H1 (cell line): Measurements from ENCODE around the gene GPATCH2L. TPM values are rescaled to one million over a fixed set of nuclear protein-coding genes. Genes with fewer than 3 reads are reported as not detected.

Experiments
- CTCF ChIA-PET: fragments of 300-600 bp; sonication (Branson Sonifier 250); formaldehyde crosslinking; loops from one replicate; lab custom pipeline; 2021; ENCODE audit not compliant: partially characterized antibody; lab: Charles Lee
- POLR2A ChIA-PET: fragments of 300-600 bp; sonication (Branson Sonifier 250); formaldehyde crosslinking; loops from one replicate; lab custom pipeline; 2021; ENCODE audit warnings: inconsistent platforms; ENCODE audit not compliant: partially characterized antibody; lab: Charles Lee
- DNase-seq, 2 experiments: peaks; one replicate each; pipeline versions ENCODE4 v3.0.0 to v3.0.0-alpha.2; 2010 to 2022; ENCODE audit warnings: low spot score in 2 of 2, low read depth in 1 of 2, mixed read lengths in 1 of 2
- FAIRE-seq: peaks from 2 replicates; lab custom pipeline; 2011; peaks lifted over from hg19 to GRCh38; lab: Jason Lieb, UNC
- H2AFZ ChIP-seq: 2 replicates; pipeline ENCODE4 v1.8.1; 2012; ENCODE audit warnings: low read length, inconsistent platforms
- H2AK5ac ChIP-seq: 2 replicates; pipeline ENCODE4 v1.6.1; 2013; ENCODE audit warnings: low read depth, low read length
- H2BK120ac ChIP-seq: replicated peaks from 2 replicates; pipeline ENCODE3; 2013; ENCODE audit warnings: low read depth, low read length, inconsistent platforms
- H2BK12ac ChIP-seq: 2 replicates; pipeline ENCODE4 v1.6.1; 2013; ENCODE audit warnings: low read depth, low read length
- H2BK15ac ChIP-seq: 2 replicates; pipeline ENCODE4 v1.6.1; 2013; ENCODE audit warnings: low read length
- H2BK20ac ChIP-seq: 2 replicates; pipeline ENCODE4 v1.6.1; 2013; ENCODE audit warnings: low read length
- H2BK5ac ChIP-seq: 2 replicates; pipeline ENCODE4 v1.6.1; 2013; ENCODE audit warnings: low read depth, low read length
- H3K14ac ChIP-seq: 2 replicates; pipeline ENCODE4 v1.6.1; 2013; ENCODE audit warnings: inconsistent platforms; ENCODE audit not compliant: insufficient read length
- H3K18ac ChIP-seq: 2 replicates; pipeline ENCODE4 v1.6.1; 2013; ENCODE audit warnings: low read length; ENCODE audit errors: extremely low read depth
- H3K23ac ChIP-seq: 2 replicates; pipeline ENCODE4 v1.6.1; 2013; ENCODE audit warnings: inconsistent platforms; ENCODE audit not compliant: insufficient read length
- H3K23me2 ChIP-seq: 2 replicates; pipeline ENCODE4 v1.6.1; 2013; ENCODE audit warnings: low read depth, low read length
- H3K27ac ChIP-seq: 2 replicates; pipeline ENCODE4 v1.6.1; 2011; ENCODE audit warnings: low read depth, low read length, inconsistent platforms
- H3K27me3 ChIP-seq, 4 experiments: replicated peaks in 1 of 4; 1 replicate in 1 of 4; 2 replicates in 3 of 4; pipeline versions ENCODE4 v1.6.1 to v1.8.1; 2011 to 2013; ENCODE audit warnings: low read length in 3 of 4, mild to moderate bottlenecking in 3 of 4, inconsistent platforms in 2 of 4, mixed read lengths in 2 of 4, moderate library complexity in 1 of 4; ENCODE audit not compliant: control insufficient read depth in 3 of 4, insufficient read depth in 3 of 4; ENCODE audit errors: extremely low read depth in 1 of 4
- H3K36me3 ChIP-seq, 4 experiments: 2 replicates each; pipeline versions ENCODE4 v1.6.1 to v1.8.1; 2011 to 2013; ENCODE audit warnings: mild to moderate bottlenecking in 4 of 4, low read length in 3 of 4, moderate library complexity in 2 of 4, control low read depth in 1 of 4, inconsistent platforms in 1 of 4; ENCODE audit not compliant: insufficient read depth in 4 of 4, control insufficient read depth in 2 of 4
- H3K4ac ChIP-seq: replicated peaks from 2 replicates; pipeline ENCODE3; 2013; ENCODE audit warnings: low read length, low read depth, mixed read lengths, inconsistent platforms; ENCODE audit not compliant: insufficient read length
- H3K4me1 ChIP-seq, 4 experiments: replicated peaks in 1 of 4; 1 replicate in 1 of 4; 2 replicates in 3 of 4; pipeline versions ENCODE4 v1.6.1 to v1.8.1; 2011 to 2013; ENCODE audit warnings: low read length in 3 of 4, inconsistent platforms in 2 of 4, mixed read lengths in 1 of 4; ENCODE audit not compliant: insufficient read depth in 4 of 4, control insufficient read depth in 3 of 4
- H3K4me2 ChIP-seq, 2 experiments: 2 replicates each; pipeline versions ENCODE4 v1.6.1 to v1.8.1; 2011 to 2013; ENCODE audit warnings: low read depth in 2 of 2, low read length in 2 of 2, control low read depth in 1 of 2, inconsistent platforms in 1 of 2, mild to moderate bottlenecking in 1 of 2; ENCODE audit not compliant: insufficient read depth in 1 of 2
- H3K4me3 ChIP-seq, 4 experiments: fragments of 200-600, 300-600 bp in 1 of 4; sonication (generic), shearing (Covaris generic), sonication (Bioruptor Twin) in 1 of 4; 2 replicates each; pipeline versions ENCODE4 v1.5.1 to v1.8.1; 2011 to 2016; ENCODE audit warnings: low read length in 4 of 4, low read depth in 3 of 4, control low read depth in 2 of 4, inconsistent platforms in 2 of 4, mild to moderate bottlenecking in 2 of 4, mixed read lengths in 1 of 4, moderate library complexity in 1 of 4; ENCODE audit not compliant: insufficient read depth in 2 of 4; ENCODE audit errors: extremely low read depth in 1 of 4
- H3K56ac ChIP-seq: replicated peaks from 2 replicates; pipeline ENCODE3; 2013; ENCODE audit warnings: low read depth, mild to moderate bottlenecking, mixed read lengths, low read length, inconsistent platforms; ENCODE audit not compliant: insufficient read length
- H3K79me1 ChIP-seq: 2 replicates; pipeline ENCODE4 v1.6.1; 2013; ENCODE audit warnings: low read depth, low read length, control low read depth
- H3K79me2 ChIP-seq, 2 experiments: 2 replicates each; pipeline versions ENCODE4 v1.6.1 to v1.8.1; 2012 to 2013; ENCODE audit warnings: low read length in 2 of 2, mild to moderate bottlenecking in 2 of 2, inconsistent platforms in 1 of 2; ENCODE audit not compliant: insufficient read depth in 2 of 2, control insufficient read depth in 1 of 2
- H3K9ac ChIP-seq, 4 experiments: replicated peaks in 1 of 4; 1 replicate in 1 of 4; 2 replicates in 3 of 4; pipeline versions ENCODE4 v1.6.1 to v1.8.1; 2011 to 2013; ENCODE audit warnings: low read depth in 3 of 4, low read length in 3 of 4, control low read depth in 2 of 4, mild to moderate bottlenecking in 2 of 4, moderate library complexity in 2 of 4, inconsistent platforms in 1 of 4; ENCODE audit errors: extremely low read depth in 1 of 4
- H3K9me3 ChIP-seq, 2 experiments: 2 replicates each; pipeline versions ENCODE4 v1.6.1 to v1.8.1; 2012 to 2013; ENCODE audit warnings: mild to moderate bottlenecking in 2 of 2, moderate library complexity in 2 of 2, control low read depth in 1 of 2, inconsistent platforms in 1 of 2, low read depth in 1 of 2, low read length in 1 of 2, mixed read lengths in 1 of 2; ENCODE audit not compliant: insufficient read depth in 2 of 2
- H4K20me1 ChIP-seq, 2 experiments: replicated peaks in 1 of 2; 2 replicates each; pipeline versions ENCODE3 to v1.8.1; 2011 to 2013; ENCODE audit warnings: inconsistent platforms in 2 of 2, low read length in 2 of 2, mild to moderate bottlenecking in 1 of 2; ENCODE audit not compliant: insufficient read depth in 2 of 2, control insufficient read depth in 1 of 2
- H4K5ac ChIP-seq: 2 replicates; pipeline ENCODE4 v1.6.1; 2013; ENCODE audit warnings: low read length, low read depth, mixed read lengths, inconsistent platforms; ENCODE audit not compliant: insufficient read length
- H4K8ac ChIP-seq: 2 replicates; pipeline ENCODE4 v1.8.0; 2013; ENCODE audit warnings: mild to moderate bottlenecking, moderate library complexity, low read length, inconsistent platforms; ENCODE audit not compliant: insufficient read depth; ENCODE audit errors: extremely low read depth
- H4K91ac ChIP-seq: replicated peaks from 2 replicates; pipeline ENCODE3; 2013; ENCODE audit warnings: low read length, mixed read lengths, inconsistent platforms; ENCODE audit not compliant: insufficient read length
- CEBPB ChIP-seq: IDR thresholded peaks from 2 replicates; pipeline ENCODE4 v1.6.1; 2012; ENCODE audit warnings: low read depth, low read length
- EGR1 ChIP-seq: IDR thresholded peaks from 2 replicates; pipeline ENCODE4 v1.6.1; 2011; ENCODE audit warnings: low read depth, low read length, borderline replicate concordance
- SAP30 ChIP-seq: fragments of 300-600 bp; sonication (generic); IDR thresholded peaks from 2 replicates; pipeline ENCODE4 v1.7.1; 2012; ENCODE audit warnings: low read length, moderate library complexity, mild to moderate bottlenecking, inconsistent platforms; ENCODE audit not compliant: insufficient read depth, insufficient replicate concordance
- SIN3A ChIP-seq, 2 experiments: IDR thresholded peaks in 1 of 2; conservative IDR thresholded peaks in 1 of 2; 2 replicates each; pipeline ENCODE4 v1.6.1; 2011 to 2012; ENCODE audit warnings: low read length in 2 of 2, improper control_type of control experiment in 1 of 2, low read depth in 1 of 2, mild to moderate bottlenecking in 1 of 2
- SP2 ChIP-seq: IDR thresholded peaks from 2 replicates; pipeline ENCODE4 v1.6.1; 2012; ENCODE audit warnings: mild to moderate bottlenecking, low read length, inconsistent platforms
- WGBS, 2 experiments: shearing (Covaris generic) in 1 of 2; methylation state at CpG; one replicate each; pipeline versions ENCODE4 v1.1.6 to v1.1.7; 2013 to 2015; ENCODE audit warnings: low lambda C conversion rate in 2 of 2, mixed read lengths in 2 of 2, inconsistent platforms in 1 of 2, low coverage in 1 of 2, missing lambda C conversion rate in 1 of 2; ENCODE audit not compliant: insufficient replicate concordance in 2 of 2, insufficient coverage in 1 of 2, insufficient read length in 1 of 2; ENCODE audit errors: extremely low coverage in 1 of 2, missing lambda C conversion rate in 1 of 2; 5-methylcytosine and 5-hydroxymethylcytosine counted together
- polyA plus RNA-seq, 7 experiments: library from polyadenylated mRNA; depleted of rRNA in 3 of 7; stranded (reverse) in 5 of 7; unstranded in 2 of 7; fragments of >200 nt in 5 of 7; fragments of 200-250 nt in 2 of 7; gene quantifications; 1 replicate in 5 of 7; 2 replicates in 1 of 7; 4 replicates in 1 of 7; pipeline versions ENCODE4 v1.2.1 to v1.2.3, GENCODE V29; 2011 to 2013; ENCODE audit warnings: missing spikeins in 2 of 7, mixed read lengths in 2 of 7
- total RNA-seq: library from RNA; stranded (reverse); fragmentation: NEBNext Ultra II Directional; extraction: Animal tissue kit (Norgen Biotek cat#: 25700); gene quantifications from 2 replicates; pipeline ENCODE4 v1.2.1, GENCODE V29; 2021

Gene GPATCH2L
- total and polyA plus RNA-seq, 2 of the 8 experiments (the other 6 are each of a cell fraction or from before 2014, with no cell fraction given): 26.0 to 54.9 TPM

GRCh38 chr14:76133103-76133502 is 18.6 kb upstream of the GPATCH2L start:
- peaks cover 2 to 9% (median 7%) of the 10 kb centered on the region in 4 experiments; a peak in 6 of 7 replicates for H3K4me1 ChIP-seq
- no peaks in the 10 kb centered on the region for H4K20me1 ChIP-seq
- no peak overlapping the region for H4K8ac ChIP-seq
- no peaks in the 10 kb centered on the region for H3K79me2 ChIP-seq
- no peak overlapping the region for H2BK5ac ChIP-seq
- CTCF ChIA-PET: interaction anchor here (1.1 to 1.5 kb wide), 2 partner anchors 10 to 13 kb away, joined by 4 read pairs; no protein-coding TSS in a partner anchor
- no peaks in the 10 kb centered on the region for H3K9me3 ChIP-seq
- no peak overlapping the region for H3K4me3 ChIP-seq
- H3K23ac ChIP-seq: no peak overlapping the region
- H4K5ac ChIP-seq: no peak overlapping the region
- H3K4me2 ChIP-seq: no peak overlapping the region
- TF ChIP-seq EGR1 (no peak), SAP30 (peak; percentile 66), SIN3A (conservative IDR thresholded peaks at IDR 0.05 in 1 of 2, IDR thresholded peaks at IDR 0.05 in 1 of 2; ENCODE audit: low read depth in 1 of 2, low read length in 2 of 2) (peak; percentile 48 to 88; a peak in 1 of 4 replicates), CEBPB (peak; percentile 78; the same call in 1 of the 2 replicates), SP2 (no peak)
- no peak overlapping the region for H2AFZ ChIP-seq
- H2BK15ac ChIP-seq: no peak overlapping the region
- H3K18ac ChIP-seq: no peak overlapping the region
- H3K79me1 ChIP-seq: no peaks in the 10 kb centered on the region
- no peak overlapping the region for H3K14ac ChIP-seq
- H3K9ac ChIP-seq: no peak overlapping the region
- DNase-seq (no peak), FAIRE-seq (peak; percentile 71)
- H3K4ac ChIP-seq: no peak overlapping the region
- H2BK120ac ChIP-seq: no peak overlapping the region
- no peak overlapping the region for H2AK5ac ChIP-seq
- H2BK20ac ChIP-seq: no peak overlapping the region
- H3K27me3 ChIP-seq: peaks cover 2 to 35% (median 26%) of the 10 kb centered on the region in 4 experiments
- no peak overlapping the region for H3K56ac ChIP-seq
- no peak overlapping the region for H3K27ac ChIP-seq
- no peak overlapping the region for H2BK12ac ChIP-seq
- H3K23me2 ChIP-seq: no peaks in the 10 kb centered on the region; the same call in 1 of the 2 replicates
- POLR2A ChIA-PET: no interaction called here
- H3K36me3 ChIP-seq: no peaks in the 10 kb centered on the region
- 40% methylated on average over 4 of the region's 4 CpGs; no CpG with 5 or more reads in 1 of the 2 experiments for WGBS, 2 experiments
- no peak overlapping the region for H4K91ac ChIP-seq
